HG03354 (cell line): ENCODE measurements around the gene OLA1.

Source experiments
- ATAC-seq: cut with Tn5 transposase; IDR thresholded peaks from one replicate; pipeline ENCODE4 v1.9.1; 2021; ENCODE audit warnings: mild to moderate bottlenecking; ENCODE audit not compliant: unreplicated experiment, poor library complexity, severe bottlenecking

Gene OLA1

GRCh38 chr2:174076040-174076439 is 172.3 kb downstream of the OLA1 start:
- no peak for ATAC-seq

- no peak for ATAC-seq
Observed at GRCh38 chr2:174074831-174075230, 173.5 kb downstream of the OLA1 start.

- ATAC-seq: no peak
Observed at GRCh38 chr2:174072857-174073256, 175.5 kb downstream of the OLA1 start.

- ATAC-seq: no peak
Observed at GRCh38 chr2:174072069-174072468, 176.3 kb downstream of the OLA1 start.

GRCh38 chr2:174071321-174071720 is 177.0 kb downstream of the OLA1 start:
- ATAC-seq: no peak

- no peak for ATAC-seq
Observed at GRCh38 chr2:174070281-174070680, 178.1 kb downstream of the OLA1 start.

GRCh38 chr2:174067815-174068214 is 180.5 kb downstream of the OLA1 start:
- no peak for ATAC-seq

- no peak for ATAC-seq
Observed at GRCh38 chr2:174066871-174067270, 181.5 kb downstream of the OLA1 start.

- ATAC-seq: no peak
Observed at GRCh38 chr2:174063492-174064092, 184.7 kb downstream of the OLA1 start.

- no peak for ATAC-seq
Observed at GRCh38 chr2:174062934-174063333, 185.4 kb downstream of the OLA1 start.

- ATAC-seq: no peak
Observed at GRCh38 chr2:174059884-174060244, 188.5 kb downstream of the OLA1 start.

GRCh38 chr2:174059178-174059883 is 189.0 kb downstream of the OLA1 start:
- ATAC-seq: no peak

- no peak for ATAC-seq
Observed at GRCh38 chr2:174058456-174058855, 189.9 kb downstream of the OLA1 start.

- no peak for ATAC-seq
Observed at GRCh38 chr2:174058026-174058425, 190.3 kb downstream of the OLA1 start.

- no peak for ATAC-seq
Observed at GRCh38 chr2:174054926-174055325, 193.4 kb downstream of the OLA1 start.

- ATAC-seq: no peak
Observed at GRCh38 chr2:174053355-174054151, 194.8 kb downstream of the OLA1 start.

- ATAC-seq: no peak
Observed at GRCh38 chr2:174052584-174052976, 195.8 kb downstream of the OLA1 start.

GRCh38 chr2:174051741-174052583 is 196.4 kb downstream of the OLA1 start:
- no peak for ATAC-seq

GRCh38 chr2:174051068-174051467 is 197.3 kb downstream of the OLA1 start:
- ATAC-seq: no peak

GRCh38 chr2:174049895-174050294 is 198.4 kb downstream of the OLA1 start:
- ATAC-seq: no peak
